Measurements from ENCODE around the gene OR2T5. TPM values are rescaled to one million over a fixed set of nuclear protein-coding genes. Genes with fewer than 3 reads are reported as not detected.

The OR2T5 gene
- not detected in 2 replicates for total RNA-seq

GRCh38 chr1:248488289-248488688 is at the start of gene OR2T5:
Gene OR2T5, plus strand, starts transcription at chr1:248488589. Its CDS starts 0 bp downstream, at chr1:248488589.

GRCh38 chr1:248445399-248445798 is 43.0 kb upstream of the OR2T5 start, which contains the start of gene OR2T2:
Gene OR2T2, plus strand, starts transcription at chr1:248445637. Its CDS starts 7,161 bp downstream, at chr1:248452798.

GRCh38 chr1:248473051-248473450 is 15.3 kb upstream of the OR2T5 start, which contains the start of gene OR2T3:
Gene OR2T3, plus strand, starts transcription at chr1:248473351. Its CDS starts 0 bp downstream, at chr1:248473351.

DNA sequence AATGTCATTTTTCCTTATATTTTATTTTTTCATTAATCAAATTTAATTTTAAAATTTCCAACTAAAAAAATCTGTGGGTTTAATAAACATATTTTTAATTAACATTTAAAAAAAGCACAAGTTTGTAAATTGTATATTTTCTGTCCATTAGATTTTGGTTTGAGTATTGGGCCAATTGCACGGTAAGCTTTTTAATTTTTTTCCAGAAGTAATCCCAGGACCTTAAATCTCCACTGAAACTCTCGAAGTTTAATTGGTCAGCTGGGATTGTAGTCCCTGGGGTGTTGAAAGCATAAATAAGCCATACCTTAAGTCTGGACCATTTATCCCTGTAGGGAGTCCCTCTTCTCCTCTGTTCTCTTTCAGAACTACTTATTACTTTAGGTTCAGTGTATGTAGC is 19.4 kb downstream of the OR2T5 start, which contains the start of gene OR2G6:
Gene OR2G6 (plus strand): TSS at position 301 of the 400 bp plus-strand sequence. CDS start 13,574 bp downstream, outside the sequence.

Other genes with a start within 250 kb of the OR2T5 start
- gene OR2T33, start 210.6 kb upstream of the OR2T5 start, total RNA-seq, result not detected in 2 replicates
- not detected in 2 replicates for gene OR2T12, start 185.2 kb upstream of the OR2T5 start, total RNA-seq
- not detected in 2 replicates for gene OR2M7, start 164.0 kb upstream of the OR2T5 start, total RNA-seq
- not detected in 2 replicates for gene OR14C36, start 139.8 kb upstream of the OR2T5 start, total RNA-seq
- not detected in 2 replicates for gene OR2T4, start 126.9 kb upstream of the OR2T5 start, total RNA-seq
- gene OR2T6, start 112.8 kb upstream of the OR2T5 start, total RNA-seq, result not detected in 2 replicates
- gene OR2T1, start 85.5 kb upstream of the OR2T5 start, total RNA-seq, result not detected in 2 replicates
- gene OR2T2, start 43.0 kb upstream of the OR2T5 start, total RNA-seq, result not detected in 2 replicates
- not detected in 2 replicates for gene OR2T3, start 15.2 kb upstream of the OR2T5 start, total RNA-seq
- not detected in 2 replicates for gene OR2G6, start 19.5 kb downstream of the OR2T5 start, total RNA-seq
- gene OR2T29, start 74.2 kb downstream of the OR2T5 start, total RNA-seq, result not detected in 2 replicates
- not detected in 2 replicates for gene OR2T34, start 86.2 kb downstream of the OR2T5 start, total RNA-seq
- gene OR2T10, start 109.1 kb downstream of the OR2T5 start, total RNA-seq, result not detected in 2 replicates
- not detected in 2 replicates for gene OR2T11, start 146.5 kb downstream of the OR2T5 start, total RNA-seq
- not detected in 2 replicates for gene OR2T35, start 156.7 kb downstream of the OR2T5 start, total RNA-seq
- not detected in 2 replicates for gene OR2T27, start 166.9 kb downstream of the OR2T5 start, total RNA-seq
- gene OR14I1, start 214.2 kb downstream of the OR2T5 start, total RNA-seq, result not detected in 2 replicates